GM12892 (cell line): ENCODE data around the gene ZNF622.

Experiments used
- DNase-seq: peaks from one replicate; pipeline ENCODE4 v3.0.0; 2011; ENCODE audit not compliant: insufficient read length
- FAIRE-seq: peaks from 2 replicates; lab custom pipeline; 2011; peaks lifted over from hg19 to GRCh38; lab: Jason Lieb, UNC
- POLR2A ChIP-seq: IDR thresholded peaks from 2 replicates; pipeline ENCODE4 v1.6.1; 2011; ENCODE audit warnings: low read depth, low read length, control low read depth
- POLR2AphosphoS5 ChIP-seq: IDR thresholded peaks from 2 replicates; pipeline ENCODE4 v1.6.1; 2011; ENCODE audit warnings: low read depth, low read length, control low read depth
- TAF1 ChIP-seq: IDR thresholded peaks from 2 replicates; pipeline ENCODE4 v1.6.1; 2011; ENCODE audit warnings: low read depth, mild to moderate bottlenecking, control low read depth, low read length, borderline replicate concordance

Gene ZNF622

GRCh38 chr5:16414861-16415260 lies 50.7 kb downstream of the ZNF622 start:
- FAIRE-seq (no peak), DNase-seq (no peak)
- TF ChIP-seq POLR2AphosphoS5, result no peak
- no peak for TF ChIP-seq TAF1
- TF ChIP-seq POLR2A, result no peak

- FAIRE-seq, result no peak
- no peak for DNase-seq
- TF ChIP-seq POLR2A (no peak), POLR2AphosphoS5 (no peak), TAF1 (no peak)
Measured at GRCh38 chr5:16413166-16413860, 52.3 kb downstream of the ZNF622 start.

DNA sequence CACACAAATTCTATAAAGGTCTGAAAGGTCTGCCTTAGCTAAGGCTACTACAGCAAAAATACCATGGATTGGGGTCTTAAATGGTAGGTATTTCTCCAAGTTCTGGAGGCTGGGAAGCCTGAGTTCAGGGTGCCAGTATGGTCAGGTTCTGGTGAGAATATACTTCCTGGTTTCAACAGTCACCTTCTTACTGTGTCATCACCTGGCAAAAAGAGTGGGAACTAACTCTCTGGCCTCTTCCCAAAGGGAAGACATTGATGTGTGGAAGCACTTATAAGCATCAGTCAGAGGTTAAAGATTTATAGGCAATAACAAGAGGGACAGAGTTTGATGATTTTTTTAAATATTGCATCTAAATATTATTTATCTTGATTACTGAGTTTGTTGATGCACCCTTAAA lies 53.0 kb downstream of the ZNF622 start:
- no peak for TF ChIP-seq POLR2AphosphoS5
- TF ChIP-seq TAF1, result no peak
- no peak for TF ChIP-seq POLR2A
- FAIRE-seq (no peak), DNase-seq (no peak)

DNA sequence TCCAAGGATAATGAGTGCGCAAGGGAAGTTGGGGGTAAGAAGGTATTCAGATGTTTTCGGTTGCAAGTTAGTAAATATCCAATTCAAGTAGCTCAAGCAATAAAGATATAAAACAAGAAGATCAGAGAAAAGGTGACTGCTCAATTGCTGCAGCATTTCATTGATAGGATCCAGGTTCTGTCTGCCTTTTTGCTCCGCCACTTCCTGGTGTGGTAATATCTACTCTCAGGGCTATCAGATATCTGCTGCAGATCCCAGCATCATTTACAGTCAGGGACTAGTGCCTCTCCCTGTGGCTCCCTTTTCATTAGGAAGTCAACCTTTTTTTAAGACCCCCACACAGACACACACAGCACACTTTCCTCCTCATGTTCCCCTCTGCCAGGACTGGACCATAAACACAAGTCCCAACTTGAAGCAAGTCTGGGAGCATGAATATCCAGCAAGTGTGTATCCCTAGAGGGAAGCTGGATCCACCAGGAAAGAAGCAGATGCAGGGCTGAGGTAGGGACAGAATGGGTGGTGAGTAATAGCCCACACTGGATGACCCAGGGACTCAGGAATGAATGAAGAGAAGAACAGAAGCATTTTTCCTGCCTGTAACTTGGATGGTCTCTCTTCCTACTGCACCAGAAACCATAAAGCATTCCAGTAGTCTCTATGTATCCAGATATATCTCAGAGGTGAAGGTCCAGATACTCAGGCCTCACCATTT lies 53.7 kb downstream of the ZNF622 start:
- DNase-seq, result no peak
- FAIRE-seq, result no peak
- no peak for TF ChIP-seq TAF1
- TF ChIP-seq POLR2A, result no peak
- no peak for TF ChIP-seq POLR2AphosphoS5

GRCh38 chr5:16411235-16411634 lies 54.4 kb downstream of the ZNF622 start:
- FAIRE-seq (no peak), DNase-seq (no peak)
- TF ChIP-seq POLR2A (no peak), TAF1 (no peak), POLR2AphosphoS5 (no peak)

DNA sequence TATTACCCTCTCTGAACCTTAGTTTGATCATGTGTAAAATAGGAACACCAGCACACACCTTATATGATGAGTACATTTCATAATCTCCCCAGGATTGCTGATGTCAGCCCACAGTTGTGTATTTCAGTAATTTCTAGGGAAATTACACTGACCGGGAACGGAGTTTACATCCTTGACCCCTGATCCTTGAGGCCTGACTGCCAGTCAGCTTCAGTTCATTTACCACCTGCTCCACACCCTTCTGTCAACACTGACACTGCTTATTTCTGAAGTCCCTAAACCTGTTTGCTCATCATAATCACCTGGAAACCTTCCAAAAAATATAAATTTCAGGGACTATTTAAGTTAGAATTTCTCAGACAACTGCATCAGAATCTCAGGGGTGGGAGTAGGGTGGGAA lies 55.3 kb downstream of the ZNF622 start:
- FAIRE-seq, result no peak
- DNase-seq, result no peak

GRCh38 chr5:16406630-16407029 lies 59.0 kb downstream of the ZNF622 start:
- DNase-seq (no peak), FAIRE-seq (no peak)

More for the DNA sequence above, 55.3 kb downstream of the ZNF622 start:
- no peak for TF ChIP-seq POLR2AphosphoS5
- TF ChIP-seq POLR2A, result no peak
- TF ChIP-seq TAF1, result no peak

DNA sequence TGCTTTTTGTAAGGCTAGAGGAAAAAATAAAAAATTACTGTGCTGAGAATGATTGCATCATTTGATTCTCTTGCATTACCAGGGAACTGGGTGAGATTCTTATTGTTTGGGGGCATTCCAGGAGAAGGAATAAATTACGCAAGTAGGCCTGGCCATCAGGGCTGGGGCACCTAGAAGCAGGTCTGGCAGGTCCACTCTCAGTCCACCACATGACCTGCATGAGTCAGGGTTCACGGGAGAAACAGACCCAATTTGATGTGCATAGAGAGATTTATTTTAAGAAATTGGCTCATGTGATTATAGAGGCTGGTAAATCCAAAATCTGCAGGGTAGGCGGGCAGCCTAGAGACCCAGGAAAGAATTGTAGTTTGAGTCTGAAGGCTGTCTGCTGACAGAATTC lies 59.6 kb downstream of the ZNF622 start:
- DNase-seq (no peak), FAIRE-seq (no peak)
- no peak for TF ChIP-seq POLR2AphosphoS5
- no peak for TF ChIP-seq POLR2A
- TF ChIP-seq TAF1, result no peak

More at GRCh38 chr5:16406630-16407029, 59.0 kb downstream of the ZNF622 start:
- no peak for TF ChIP-seq POLR2AphosphoS5
- no peak for TF ChIP-seq POLR2A
- no peak for TF ChIP-seq TAF1
